ENCODE data around the gene KRT13. TPM values are rescaled to one million over a fixed set of nuclear protein-coding genes. Genes with fewer than 3 reads are reported as not detected.

The KRT13 gene
- total and polyA plus RNA-seq, 11 donors = 0.31 to 4.1 TPM; not detected in 9

DNA sequence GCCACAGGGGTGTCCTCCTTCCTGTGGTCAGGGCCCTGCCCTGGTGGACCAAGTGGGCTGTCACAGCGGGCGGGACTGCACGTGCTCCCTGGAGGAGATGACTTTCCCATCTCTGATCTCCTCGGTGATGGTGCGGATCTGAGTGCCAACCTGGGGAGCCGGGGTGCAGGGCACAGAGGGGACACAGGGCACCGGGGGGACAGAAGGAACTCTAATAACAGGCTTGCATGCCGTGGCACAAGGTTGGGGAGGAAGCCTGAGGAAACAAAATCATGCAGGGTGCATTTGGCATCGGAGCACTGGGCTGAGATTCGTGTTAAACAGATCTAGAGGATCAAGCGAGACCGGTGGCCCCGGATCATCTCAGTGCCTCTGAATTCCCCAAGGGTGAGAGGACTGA, 19.1 kb downstream of the KRT13 start:
- TF ChIP-seq, protein P1, sequence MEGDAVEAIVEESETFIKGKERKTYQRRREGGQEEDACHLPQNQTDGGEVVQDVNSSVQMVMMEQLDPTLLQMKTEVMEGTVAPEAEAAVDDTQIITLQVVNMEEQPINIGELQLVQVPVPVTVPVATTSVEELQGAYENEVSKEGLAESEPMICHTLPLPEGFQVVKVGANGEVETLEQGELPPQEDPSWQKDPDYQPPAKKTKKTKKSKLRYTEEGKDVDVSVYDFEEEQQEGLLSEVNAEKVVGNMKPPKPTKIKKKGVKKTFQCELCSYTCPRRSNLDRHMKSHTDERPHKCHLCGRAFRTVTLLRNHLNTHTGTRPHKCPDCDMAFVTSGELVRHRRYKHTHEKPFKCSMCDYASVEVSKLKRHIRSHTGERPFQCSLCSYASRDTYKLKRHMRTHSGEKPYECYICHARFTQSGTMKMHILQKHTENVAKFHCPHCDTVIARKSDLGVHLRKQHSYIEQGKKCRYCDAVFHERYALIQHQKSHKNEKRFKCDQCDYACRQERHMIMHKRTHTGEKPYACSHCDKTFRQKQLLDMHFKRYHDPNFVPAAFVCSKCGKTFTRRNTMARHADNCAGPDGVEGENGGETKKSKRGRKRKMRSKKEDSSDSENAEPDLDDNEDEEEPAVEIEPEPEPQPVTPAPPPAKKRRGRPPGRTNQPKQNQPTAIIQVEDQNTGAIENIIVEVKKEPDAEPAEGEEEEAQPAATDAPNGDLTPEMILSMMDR (IDR thresholded peaks at IDR 0.05) = no peak
- TF ChIP-seq POLR2A (IDR thresholded peaks at IDR 0.05) = no peak
- WGBS, 4 donors = 87 to 91% (median 89%) methylated on average over 13 of the region's 13 CpGs
- H3K27me3 ChIP-seq = peaks cover 0 to 17% (median 3%) of the 10 kb centered on the region in 9 donors
- H3K4me3 ChIP-seq = no peak overlapping the region
- intact Hi-C loops (cut with DNase I) = no loop called here
- H3K9me3 ChIP-seq = no peaks in the 10 kb centered on the region
- ATAC-seq (no peak), DNase-seq (no peak)
- H3K27ac ChIP-seq = no peak overlapping the region
- H3K36me3 ChIP-seq = no peaks in the 10 kb centered on the region
- peaks cover 0 to 8% (median 0%) of the 10 kb centered on the region in 12 donors for H3K4me1 ChIP-seq

DNA sequence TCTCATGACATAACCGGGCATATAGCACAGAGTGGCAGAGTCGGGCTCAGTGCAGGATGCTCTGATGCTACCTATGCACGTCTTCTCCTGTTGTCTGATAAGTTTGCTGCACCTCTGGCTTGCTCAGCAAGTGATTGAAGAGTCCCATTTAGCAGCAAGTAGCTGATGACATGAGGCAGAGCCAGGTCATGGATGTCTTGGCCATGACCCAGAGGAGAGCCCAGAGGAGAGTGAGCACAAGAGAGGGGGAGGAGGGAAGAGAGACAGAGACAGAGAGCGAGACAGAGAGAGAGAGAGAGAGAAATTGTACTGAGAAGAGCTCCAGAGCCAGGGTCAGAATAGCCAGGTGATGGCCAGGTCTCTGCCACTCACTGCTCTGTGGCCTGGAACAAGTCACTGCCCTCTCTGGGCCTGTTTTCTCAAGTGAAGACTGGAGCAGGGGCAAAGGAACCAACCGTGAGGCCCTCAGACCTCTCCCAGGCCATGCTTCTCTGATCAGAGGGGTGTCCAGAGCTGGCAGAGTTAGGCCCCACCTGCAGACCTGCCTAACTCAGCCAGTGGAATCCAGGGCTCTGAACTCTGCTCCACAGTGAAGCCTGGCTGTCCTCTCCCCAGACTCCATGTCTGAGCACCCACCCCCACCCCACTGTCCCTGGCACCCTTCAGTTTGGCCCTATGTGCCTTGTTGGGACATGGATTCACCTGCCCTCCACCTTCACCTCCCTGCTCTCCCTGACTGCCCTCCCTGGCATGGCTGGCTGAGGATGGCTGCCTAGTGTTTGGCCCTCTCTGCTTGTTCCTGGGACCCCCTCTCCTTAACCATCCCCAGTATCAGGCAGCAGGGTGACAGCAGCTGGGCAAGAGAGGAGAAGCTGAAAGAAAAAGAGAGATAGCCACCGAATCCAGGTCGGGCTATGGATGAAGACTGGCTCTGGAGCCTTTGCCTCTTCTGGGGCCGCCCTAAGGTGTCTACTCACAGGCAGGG, 20.2 kb downstream of the KRT13 start:
- intact Hi-C loops (cut with DNase I) = no loop called here
- H3K9me3 ChIP-seq = no peaks in the 10 kb centered on the region
- 71 to 78% (median 72%) methylated on average over 8 of the region's 8 CpGs for WGBS, 4 donors
- no peaks in the 10 kb centered on the region for H3K36me3 ChIP-seq
- no peak for DNase-seq
- TF ChIP-seq, protein P1 (IDR thresholded peaks at IDR 0.05) = no peak
- no peak for TF ChIP-seq POLR2A (IDR thresholded peaks at IDR 0.05)
- no peak overlapping the region for H3K4me3 ChIP-seq
- peak in 3 of 4 donors; percentile 22 to 79 (median 56) for ATAC-seq
- peaks cover 0 to 17% (median 3%) of the 10 kb centered on the region in 9 donors for H3K27me3 ChIP-seq
- H3K4me1 ChIP-seq = peaks cover 0 to 7% (median 0%) of the 10 kb centered on the region in 12 donors
- H3K27ac ChIP-seq = no peak overlapping the region

DNA sequence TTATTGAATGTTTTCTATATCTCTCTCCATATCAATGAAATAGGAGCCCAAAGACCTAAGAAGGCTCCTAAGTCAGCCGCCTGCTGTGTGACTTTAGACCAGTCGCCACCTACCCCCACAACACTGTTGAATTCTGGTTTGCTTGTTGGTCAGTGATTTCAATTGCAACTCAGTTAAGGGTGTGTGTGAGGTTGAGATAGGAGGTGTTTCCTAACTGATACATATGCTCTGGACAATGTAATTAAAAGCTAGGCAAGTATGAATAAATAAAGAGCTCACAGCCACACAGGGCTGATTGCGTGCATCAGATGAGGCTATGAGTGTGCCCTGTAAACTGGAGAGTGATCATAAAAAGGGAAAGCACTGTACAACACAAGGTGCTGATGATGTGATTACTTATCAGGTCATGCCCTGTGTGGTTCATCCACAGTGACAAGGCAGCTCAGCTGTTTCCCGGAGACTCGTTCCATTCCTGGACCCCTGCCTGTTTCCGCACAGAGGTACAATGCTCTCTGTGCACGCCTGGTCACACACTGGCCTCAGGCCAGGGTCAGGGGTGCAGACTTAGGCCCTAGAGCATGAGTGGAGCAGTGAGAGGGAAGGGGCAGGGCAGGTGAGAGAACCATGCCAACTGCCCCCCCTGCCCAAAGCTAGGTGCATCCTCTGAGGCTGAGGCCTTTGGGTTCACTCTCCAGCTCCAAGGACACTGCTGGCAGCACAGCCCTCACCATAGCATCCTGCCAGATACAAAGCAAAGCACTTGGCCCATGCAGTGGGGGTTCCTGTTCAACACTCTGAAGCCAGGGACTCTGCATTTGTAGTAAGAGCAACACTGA, 21.2 kb downstream of the KRT13 start:
- intact Hi-C loops (cut with DNase I) = no loop called here
- H3K4me1 ChIP-seq = no peaks in the 10 kb centered on the region
- no peaks in the 10 kb centered on the region for H3K9me3 ChIP-seq
- H3K27me3 ChIP-seq = peaks cover 0 to 17% (median 3%) of the 10 kb centered on the region in 9 donors
- H3K27ac ChIP-seq = no peak overlapping the region
- H3K4me3 ChIP-seq = no peak overlapping the region
- H3K36me3 ChIP-seq = no peaks in the 10 kb centered on the region
- WGBS, 4 donors = 43 to 57% (median 55%) methylated on average over 7 of the region's 7 CpGs
- DNase-seq = no peak
- ATAC-seq = peak in 2 of 4 donors; percentile 21 to 41
- TF ChIP-seq POLR2A (IDR thresholded peaks at IDR 0.05) = no peak
- TF ChIP-seq, protein P1 (IDR thresholded peaks at IDR 0.05) = no peak

DNA sequence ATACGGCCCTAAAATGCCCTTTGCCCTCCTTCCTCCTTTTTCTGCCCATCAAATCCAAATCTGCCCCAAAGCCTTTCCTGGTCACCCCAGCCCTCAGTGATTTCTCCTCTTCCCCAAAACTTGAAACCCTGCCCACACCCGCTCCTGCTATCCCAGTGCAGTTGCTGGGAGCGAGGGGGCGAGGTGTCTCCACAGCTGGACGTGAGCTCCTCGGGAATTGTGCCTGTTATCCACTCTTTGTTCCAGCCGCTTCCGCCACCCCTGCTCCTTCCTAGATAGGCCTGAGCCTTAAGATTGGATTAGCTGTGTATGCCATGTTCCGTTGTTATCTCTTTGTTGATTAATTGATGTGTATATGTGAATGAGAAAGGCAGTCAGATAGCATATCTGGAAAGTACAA, 21.9 kb downstream of the KRT13 start:
- TF ChIP-seq, protein P1 (IDR thresholded peaks at IDR 0.05) = no peak
- TF ChIP-seq POLR2A (IDR thresholded peaks at IDR 0.05) = no peak
- no peaks in the 10 kb centered on the region for H3K4me1 ChIP-seq
- ATAC-seq = no peak
- H3K27ac ChIP-seq = no peak overlapping the region
- no peak for DNase-seq
- no peaks in the 10 kb centered on the region for H3K36me3 ChIP-seq
- no peak overlapping the region for H3K4me3 ChIP-seq
- no peaks in the 10 kb centered on the region for H3K9me3 ChIP-seq
- peaks cover 0 to 13% (median 3%) of the 10 kb centered on the region in 9 donors for H3K27me3 ChIP-seq
- intact Hi-C loops (cut with DNase I) = no loop called here
- 53 to 64% (median 56%) methylated on average over 9 of the region's 9 CpGs for WGBS, 4 donors

Measured in heart left ventricle (tissue), 16 donors.